ENCODE data around the gene ZNF106. TPM values are rescaled to one million over a fixed set of nuclear protein-coding genes. Genes with fewer than 3 reads are reported as not detected.

The ZNF106 gene
- total RNA-seq, 6 experiments from 2014 or later: 17.5 to 24.5 (median 20.0) TPM

DNA sequence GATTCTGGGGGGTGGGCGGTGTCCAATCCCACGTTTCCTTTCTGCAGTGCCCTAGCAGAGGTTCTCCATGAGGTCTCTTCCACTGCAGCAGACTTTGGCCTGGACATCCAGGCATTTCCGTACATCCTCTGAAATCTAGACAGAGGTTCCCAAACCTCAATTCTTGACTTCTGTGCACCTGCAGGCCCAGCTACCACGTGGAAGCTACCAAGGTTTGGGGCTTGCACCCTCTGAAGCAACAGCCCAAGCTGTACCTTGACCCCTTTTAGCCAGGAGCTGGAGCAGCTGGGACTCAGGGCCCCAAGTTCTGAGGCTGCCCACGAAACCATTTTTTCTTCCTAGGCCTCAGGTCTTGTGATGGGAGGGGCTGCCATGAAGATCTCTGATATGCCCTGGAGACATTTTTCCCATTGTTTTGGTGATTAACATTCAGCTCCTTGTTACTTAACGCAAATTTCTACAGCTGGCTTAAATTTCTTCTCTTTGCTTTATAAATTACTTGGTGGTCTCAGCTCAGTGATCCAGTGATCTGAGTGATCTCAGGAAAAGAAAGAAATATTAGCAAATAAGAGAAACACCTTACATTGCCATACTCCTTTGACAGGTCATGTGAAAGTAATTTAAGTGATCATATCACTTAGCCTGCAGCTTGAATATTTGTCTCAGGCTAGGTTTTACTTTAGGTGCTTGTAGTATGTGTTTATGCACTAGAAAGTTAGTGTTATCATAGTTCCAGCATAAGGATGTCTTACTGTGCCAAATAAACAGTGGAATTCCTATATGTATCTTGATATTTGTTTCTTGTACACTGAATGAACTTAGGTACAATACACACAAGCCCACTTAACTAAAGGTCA, 7.5 kb upstream of the ZNF106 start:
- intact Hi-C loops (cut with DNase I): no loop called here
- Histone ChIP-seq H3K4me1 (peaks cover 0 to 41% (median 4%) of the 10 kb centered on the region in 4 donors), H3K9me3 (no peaks in the 10 kb centered on the region), H3K4me3 (no peak overlapping the region), H3K27me3 (no peaks in the 10 kb centered on the region), H3K27ac (peak overlapping the region in 1 of 3 donors; percentile 7), H3K36me3 (no peaks in the 10 kb centered on the region)
- DNase-seq (no peak), ATAC-seq (no peak)
- WGBS (ENCODE audit: insufficient coverage, low coverage, low lambda C conversion rate, missing lambda C conversion rate): 64% methylated on average over 4 of the region's 6 CpGs
- TF ChIP-seq, protein P1, sequence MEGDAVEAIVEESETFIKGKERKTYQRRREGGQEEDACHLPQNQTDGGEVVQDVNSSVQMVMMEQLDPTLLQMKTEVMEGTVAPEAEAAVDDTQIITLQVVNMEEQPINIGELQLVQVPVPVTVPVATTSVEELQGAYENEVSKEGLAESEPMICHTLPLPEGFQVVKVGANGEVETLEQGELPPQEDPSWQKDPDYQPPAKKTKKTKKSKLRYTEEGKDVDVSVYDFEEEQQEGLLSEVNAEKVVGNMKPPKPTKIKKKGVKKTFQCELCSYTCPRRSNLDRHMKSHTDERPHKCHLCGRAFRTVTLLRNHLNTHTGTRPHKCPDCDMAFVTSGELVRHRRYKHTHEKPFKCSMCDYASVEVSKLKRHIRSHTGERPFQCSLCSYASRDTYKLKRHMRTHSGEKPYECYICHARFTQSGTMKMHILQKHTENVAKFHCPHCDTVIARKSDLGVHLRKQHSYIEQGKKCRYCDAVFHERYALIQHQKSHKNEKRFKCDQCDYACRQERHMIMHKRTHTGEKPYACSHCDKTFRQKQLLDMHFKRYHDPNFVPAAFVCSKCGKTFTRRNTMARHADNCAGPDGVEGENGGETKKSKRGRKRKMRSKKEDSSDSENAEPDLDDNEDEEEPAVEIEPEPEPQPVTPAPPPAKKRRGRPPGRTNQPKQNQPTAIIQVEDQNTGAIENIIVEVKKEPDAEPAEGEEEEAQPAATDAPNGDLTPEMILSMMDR (IDR thresholded peaks at IDR 0.05): no peak
- no peak for TF ChIP-seq POLR2A (IDR thresholded peaks at IDR 0.05)

DNA sequence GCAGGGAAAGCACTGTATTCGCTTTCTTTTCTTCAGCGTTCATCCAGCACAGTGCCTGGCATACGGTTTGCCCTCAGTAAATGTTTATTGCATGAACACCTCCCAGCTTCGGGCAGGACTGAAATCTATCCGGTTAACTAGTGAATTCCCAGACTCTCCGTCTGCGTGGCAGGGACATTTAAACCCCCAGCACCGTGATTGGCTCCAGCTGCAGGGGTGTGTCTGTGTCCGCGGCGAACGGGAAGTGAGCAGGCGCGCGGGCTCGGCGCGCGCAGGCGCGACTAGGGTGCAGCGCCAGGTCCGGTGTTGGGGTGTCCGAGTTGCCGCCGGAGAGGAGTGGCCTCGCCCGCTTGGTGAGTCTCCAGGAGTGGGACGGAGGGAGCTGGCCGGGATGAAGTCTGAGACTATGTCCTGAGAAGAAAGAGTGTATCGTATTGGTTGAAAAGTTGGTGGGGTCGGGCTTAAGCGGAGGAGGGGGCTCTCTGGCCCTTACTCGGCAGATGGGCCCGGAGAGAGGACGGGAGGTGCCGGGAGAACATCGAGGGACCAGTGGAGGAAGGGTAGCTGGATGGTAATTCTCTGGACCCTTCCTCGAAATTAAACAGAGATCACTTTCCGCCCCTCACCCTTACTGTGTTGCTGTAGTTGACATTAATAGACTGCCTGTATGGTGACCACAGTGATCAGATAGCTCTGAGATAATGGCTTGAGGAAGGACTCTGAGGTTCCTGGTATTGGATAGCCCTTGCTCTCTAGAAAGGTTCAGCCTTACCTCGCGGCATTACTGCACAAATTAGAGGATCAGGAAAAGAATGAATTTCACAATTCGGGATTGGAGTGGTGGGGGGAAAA, 4.6 kb upstream of the ZNF106 start, which contains the start of gene SNAP23:
Gene SNAP23, plus strand, starts transcription at position 274 of the 852 bp plus-strand sequence. CDS start 16,213 bp downstream, outside the sequence.
- no peaks in the 10 kb centered on the region for H3K27me3 ChIP-seq
- peaks cover 0 to 29% (median 4%) of the 10 kb centered on the region in 4 donors for H3K4me1 ChIP-seq
- DNase-seq: peak; percentile 94 to 97 (median 97)
- TF ChIP-seq POLR2A (IDR thresholded peaks at IDR 0.05): peak; percentile 87
- TF ChIP-seq, protein P1 (IDR thresholded peaks at IDR 0.05): no peak
- intact Hi-C loops (cut with DNase I): no loop called here
- no peaks in the 10 kb centered on the region for H3K36me3 ChIP-seq
- no peaks in the 10 kb centered on the region for H3K9me3 ChIP-seq
- peak within 1 kb of the TSS; percentile 56 to 74 (median 69) for H3K4me3 ChIP-seq
- peak; percentile 88 to 95 (median 91) for ATAC-seq
- H3K27ac ChIP-seq: peak within 1 kb of the TSS; percentile 94 to 99 (median 98)
- 2% methylated on average over 39 of the region's 43 CpGs for WGBS (ENCODE audit: insufficient coverage, low coverage, low lambda C conversion rate, missing lambda C conversion rate)

DNA sequence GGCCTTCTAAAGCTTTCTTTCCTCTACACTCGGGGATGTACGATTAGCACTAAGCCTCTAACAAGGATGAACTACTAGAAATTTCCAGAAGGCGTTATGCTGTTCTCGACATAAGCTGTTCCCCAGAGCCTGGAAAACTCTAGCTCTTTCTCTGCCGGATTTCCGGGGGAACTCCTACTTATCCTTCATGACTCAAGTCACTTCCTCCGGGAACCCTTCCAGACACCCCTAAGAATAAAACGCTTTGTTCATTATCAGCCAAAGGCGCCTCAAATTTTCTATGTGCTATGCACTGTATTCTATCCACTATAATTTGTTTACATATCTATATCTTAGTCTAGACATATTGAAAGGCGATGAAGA, 4.0 kb upstream of the ZNF106 start:
- DNase-seq (peak in 2 of 3 donors; percentile 50 to 83), ATAC-seq (peak; percentile 33 to 67 (median 54))
- Histone ChIP-seq H3K27me3 (no peaks in the 10 kb centered on the region), H3K9me3 (no peaks in the 10 kb centered on the region), H3K36me3 (no peaks in the 10 kb centered on the region), H3K27ac (peak overlapping the region; percentile 94 to 99 (median 98)), H3K4me1 (peaks cover 0 to 31% (median 4%) of the 10 kb centered on the region in 4 donors), H3K4me3 (peak overlapping the region; percentile 56 to 74 (median 69))
- TF ChIP-seq, protein P1 (IDR thresholded peaks at IDR 0.05): no peak
- no peak for TF ChIP-seq POLR2A (IDR thresholded peaks at IDR 0.05)
- WGBS (ENCODE audit: insufficient coverage, low coverage, low lambda C conversion rate, missing lambda C conversion rate): 0% methylated on average over 10 of the region's 10 CpGs
- intact Hi-C loops (cut with DNase I): no loop called here

DNA sequence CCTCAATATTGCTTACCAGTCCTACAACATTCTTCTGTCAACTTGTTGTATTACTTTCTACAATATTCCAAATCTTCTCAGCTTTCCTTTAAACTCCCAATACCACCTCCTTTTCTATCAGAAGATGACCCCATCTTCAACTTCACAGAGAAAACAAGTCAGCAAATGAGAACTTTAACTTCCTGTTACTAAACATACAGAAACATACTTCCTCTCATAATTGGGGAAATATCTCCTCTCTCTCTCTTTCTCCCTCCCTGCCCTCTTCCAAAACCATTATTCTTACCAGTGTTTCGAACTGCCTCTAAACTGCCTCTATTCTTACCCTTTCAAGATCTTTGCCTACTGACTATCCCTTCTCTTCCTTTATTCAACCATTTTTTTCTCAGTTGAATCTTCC, 2.7 kb upstream of the ZNF106 start:
- H3K4me1 ChIP-seq: peaks cover 0 to 40% (median 4%) of the 10 kb centered on the region in 4 donors
- H3K4me3 ChIP-seq: no peak overlapping the region

More for the DNA sequence above, 2.7 kb upstream of the ZNF106 start:
- DNase-seq (no peak), ATAC-seq (no peak)
- Histone ChIP-seq H3K9me3 (no peaks in the 10 kb centered on the region), H3K27ac (peak overlapping the region in 2 of 3 donors; percentile 94 to 99), H3K36me3 (no peaks in the 10 kb centered on the region), H3K27me3 (no peaks in the 10 kb centered on the region)
- no peak for TF ChIP-seq POLR2A (IDR thresholded peaks at IDR 0.05)
- TF ChIP-seq, protein P1 (IDR thresholded peaks at IDR 0.05): no peak
- intact Hi-C loops (cut with DNase I): no loop called here
- 42% methylated on average over 1 of the region's 1 CpG for WGBS (ENCODE audit: insufficient coverage, low coverage, low lambda C conversion rate, missing lambda C conversion rate)

All from right lobe of liver (tissue), 6 donors.